GM10248 (cell line): ENCODE data around the gene TRPC4AP.

Source experiments
- CTCF ChIA-PET: fragments of 300-600 bp; sonication (Branson Sonifier 250); formaldehyde crosslinking; extraction: SDS; loops from one replicate; lab custom pipeline; 2021; ENCODE audit warnings: antibody characterized with exemption; lab: Yijun Ruan, JAX
- POLR2A ChIA-PET: fragments of 350-650 bp; sonication (Branson Sonifier 250); formaldehyde crosslinking; extraction: SDS; loops from one replicate; lab custom pipeline; 2020; ENCODE audit warnings: antibody characterized with exemption; lab: Yijun Ruan, JAX
- DNase-seq: peaks from one replicate; pipeline ENCODE4 v3.0.0; 2012; ENCODE audit errors: extremely low spot score
- CTCF ChIP-seq: IDR thresholded peaks from 2 replicates; pipeline ENCODE4 v1.5.1; 2012; ENCODE audit warnings: mild to moderate bottlenecking, low read depth; ENCODE audit errors: extremely low read depth, missing control alignments, control extremely low read depth

TRPC4AP gene

GRCh38 chr20:35108921-35109320 lies 16.3 kb upstream of the TRPC4AP start:
- TF ChIP-seq CTCF = no peak
- no peak for DNase-seq
- ChIA-PET CTCF (interaction anchor here (1.3 to 1.4 kb wide), 2 partner anchors 13 to 101 kb away, joined by 3 read pairs; no protein-coding TSS in a partner anchor), POLR2A (no interaction called here)

GRCh38 chr20:35106827-35107380 lies 14.3 kb upstream of the TRPC4AP start:
- ChIA-PET POLR2A (no interaction called here), CTCF (no interaction called here)
- TF ChIP-seq CTCF = no peak
- DNase-seq = no peak

- TF ChIP-seq CTCF = no peak
- CTCF ChIA-PET = interaction anchor here (0.6 to 1.3 kb wide), 2 partner anchors 9 to 10 kb away, joined by 3 to 9 read pairs; no protein-coding TSS in a partner anchor
- no peak for DNase-seq
- POLR2A ChIA-PET = no interaction called here
Measured at GRCh38 chr20:35104685-35105295, 12.2 kb upstream of the TRPC4AP start.

- POLR2A ChIA-PET = no interaction called here
- no peak for DNase-seq
- TF ChIP-seq CTCF = no peak
- CTCF ChIA-PET = interaction anchor here (1.4 to 2.9 kb wide), 2 partner anchors 9 to 17 kb away, joined by 5 to 8 read pairs; partner anchors contain the start of gene TRPC4AP
Measured at GRCh38 chr20:35101620-35102019, 9.0 kb upstream of the TRPC4AP start.

- DNase-seq = no peak
- POLR2A ChIA-PET = interaction anchor here (1.5 kb wide), 1 partner anchor 217 kb away, joined by 5 read pairs; no protein-coding TSS in a partner anchor
- CTCF ChIA-PET = interaction anchor here (1.2 to 5.8 kb wide), 11 partner anchors 9 to 918 kb away, joined by 3 to 38 read pairs (median 5); partner anchors contain the start of gene EDEM2
- TF ChIP-seq CTCF = no peak
Measured at GRCh38 chr20:35093267-35093884, 769 bp upstream of the TRPC4AP start.

- ChIA-PET POLR2A (interaction anchor here (1.0 to 1.5 kb wide), 2 partner anchors 192 to 216 kb away, joined by 4 to 5 read pairs; no protein-coding TSS in a partner anchor), CTCF (interaction anchor here (0.7 to 3.2 kb wide), 13 partner anchors 9 to 219 kb away, joined by 3 to 15 read pairs (median 4); partner anchors contain the start of genes EDEM2 and GGT7)
- DNase-seq = no peak
- TF ChIP-seq CTCF = no peak
Measured at GRCh38 chr20:35091816-35092523, 637 bp downstream of the TRPC4AP start.
